ENCODE data around the gene LY6G6F. TPM values are rescaled to one million over a fixed set of nuclear protein-coding genes. Genes with fewer than 3 reads are reported as not detected.
A peak's percentile ranks its signal among the peaks of the same experiment; 100 is the strongest.

LY6G6F gene
- total and polyA plus RNA-seq, 10 of the 15 experiments (the other 5 are each of a cell fraction or from before 2014, with no cell fraction given), result not detected

DNA sequence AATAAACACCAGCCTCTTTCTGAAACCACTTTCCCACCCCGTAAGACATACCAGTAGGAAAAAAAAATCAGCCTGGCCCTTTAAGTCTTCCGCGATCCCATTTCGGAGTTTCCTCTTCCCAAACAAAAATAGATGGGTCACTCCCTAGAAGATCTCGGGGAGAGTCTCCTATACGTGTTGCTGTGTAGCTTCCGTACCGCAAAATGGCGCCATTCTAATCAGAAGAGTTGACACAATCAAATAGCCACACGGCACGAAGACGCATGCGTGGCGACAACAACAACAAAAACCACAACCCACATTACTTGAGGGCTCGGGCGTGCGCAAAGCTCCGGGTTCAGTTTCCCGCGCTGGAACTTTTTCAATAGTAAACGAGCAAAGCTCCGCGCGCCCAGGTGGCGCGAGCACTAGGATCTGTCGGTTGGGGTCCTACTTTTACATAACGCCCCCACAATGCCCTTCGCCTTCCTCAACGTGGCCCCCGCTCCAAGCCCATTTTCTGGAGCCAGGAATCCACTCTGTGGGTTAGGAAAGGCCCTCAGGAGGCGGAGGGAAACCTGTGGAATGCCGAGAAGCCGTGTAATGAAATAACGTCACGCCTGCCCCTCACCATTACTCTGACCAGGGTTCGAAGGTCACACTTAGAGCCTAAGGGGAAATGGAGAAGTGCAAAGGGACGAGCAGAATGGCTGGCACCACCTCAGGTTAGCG is 41.7 kb upstream of the LY6G6F start, which contains the start of gene GPANK1 (continued):
- TF ChIP-seq NFYA (IDR thresholded peaks at IDR 0.05; ENCODE audit: borderline replicate concordance, low read depth, low read length), result no peak
- TF ChIP-seq CBFB (IDR thresholded peaks at IDR 0.05; ENCODE audit: low read depth), result peak; percentile 90
- TF ChIP-seq, protein P1, sequence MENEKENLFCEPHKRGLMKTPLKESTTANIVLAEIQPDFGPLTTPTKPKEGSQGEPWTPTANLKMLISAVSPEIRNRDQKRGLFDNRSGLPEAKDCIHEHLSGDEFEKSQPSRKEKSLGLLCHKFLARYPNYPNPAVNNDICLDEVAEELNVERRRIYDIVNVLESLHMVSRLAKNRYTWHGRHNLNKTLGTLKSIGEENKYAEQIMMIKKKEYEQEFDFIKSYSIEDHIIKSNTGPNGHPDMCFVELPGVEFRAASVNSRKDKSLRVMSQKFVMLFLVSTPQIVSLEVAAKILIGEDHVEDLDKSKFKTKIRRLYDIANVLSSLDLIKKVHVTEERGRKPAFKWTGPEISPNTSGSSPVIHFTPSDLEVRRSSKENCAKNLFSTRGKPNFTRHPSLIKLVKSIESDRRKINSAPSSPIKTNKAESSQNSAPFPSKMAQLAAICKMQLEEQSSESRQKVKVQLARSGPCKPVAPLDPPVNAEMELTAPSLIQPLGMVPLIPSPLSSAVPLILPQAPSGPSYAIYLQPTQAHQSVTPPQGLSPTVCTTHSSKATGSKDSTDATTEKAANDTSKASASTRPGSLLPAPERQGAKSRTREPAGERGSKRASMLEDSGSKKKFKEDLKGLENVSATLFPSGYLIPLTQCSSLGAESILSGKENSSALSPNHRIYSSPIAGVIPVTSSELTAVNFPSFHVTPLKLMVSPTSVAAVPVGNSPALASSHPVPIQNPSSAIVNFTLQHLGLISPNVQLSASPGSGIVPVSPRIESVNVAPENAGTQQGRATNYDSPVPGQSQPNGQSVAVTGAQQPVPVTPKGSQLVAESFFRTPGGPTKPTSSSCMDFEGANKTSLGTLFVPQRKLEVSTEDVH (IDR thresholded peaks at IDR 0.05; ENCODE audit: low read depth, partially characterized antibody), result peak; percentile 97
- peak; percentile 53 for TF ChIP-seq MLLT1 (IDR thresholded peaks at IDR 0.05)
- TF ChIP-seq RUNX3 (IDR thresholded peaks at IDR 0.05; ENCODE audit: low read length), result peak; percentile 96
- TF ChIP-seq KAT2A (conservative IDR thresholded peaks at IDR 0.05; ENCODE audit: control insufficient read depth, low read depth, low read length), result no peak
- no peak for TF ChIP-seq ZBTB33 (IDR thresholded peaks at IDR 0.05)
- no peak for TF ChIP-seq USF1 (IDR thresholded peaks at IDR 0.05; ENCODE audit: borderline replicate concordance, extremely low read length, insufficient read depth, low read depth, low read length)
- TF ChIP-seq PAX5 (IDR thresholded peaks at IDR 0.05; ENCODE audit: borderline replicate concordance, low read depth, low read length), result peak; percentile 29; the same call in 1 of the 2 replicates
- peak in 1 of 2 experiments; percentile 70; a peak in 3 of 4 replicates for TF ChIP-seq IKZF2 (IDR thresholded peaks at IDR 0.05)
- TF ChIP-seq ETV6 (conservative IDR thresholded peaks at IDR 0.05 in 1 of 2, IDR thresholded peaks at IDR 0.05 in 1 of 2; ENCODE audit: borderline replicate concordance in 1 of 2, low read depth in 1 of 2), result no peak
- TF ChIP-seq HDAC2 (IDR thresholded peaks at IDR 0.05), result no peak
- peak; percentile 92; the same call in 1 of the 2 replicates for TF ChIP-seq RCOR1 (conservative IDR thresholded peaks at IDR 0.05; ENCODE audit: low read depth, low read length)
- peak; percentile 23 to 28; a peak in 2 of 4 replicates for TF ChIP-seq EP300 (IDR thresholded peaks at IDR 0.05; ENCODE audit: borderline replicate concordance in 1 of 2, control insufficient read depth in 1 of 2, low read depth in 2 of 2, low read length in 2 of 2)
- TF ChIP-seq, protein P2, sequence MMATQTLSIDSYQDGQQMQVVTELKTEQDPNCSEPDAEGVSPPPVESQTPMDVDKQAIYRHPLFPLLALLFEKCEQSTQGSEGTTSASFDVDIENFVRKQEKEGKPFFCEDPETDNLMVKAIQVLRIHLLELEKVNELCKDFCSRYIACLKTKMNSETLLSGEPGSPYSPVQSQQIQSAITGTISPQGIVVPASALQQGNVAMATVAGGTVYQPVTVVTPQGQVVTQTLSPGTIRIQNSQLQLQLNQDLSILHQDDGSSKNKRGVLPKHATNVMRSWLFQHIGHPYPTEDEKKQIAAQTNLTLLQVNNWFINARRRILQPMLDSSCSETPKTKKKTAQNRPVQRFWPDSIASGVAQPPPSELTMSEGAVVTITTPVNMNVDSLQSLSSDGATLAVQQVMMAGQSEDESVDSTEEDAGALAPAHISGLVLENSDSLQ (IDR thresholded peaks at IDR 0.05), result no peak; the same call in 1 of the 2 replicates

Data from GM12878 (cell line).